ENCODE results near the gene PNPLA7.
"Not testable (repeated sequence)": the region's sequence is repeated elsewhere in the genome, so short reads cannot be mapped to it uniquely, and the experiment has no call there.

PNPLA7 gene

GRCh38 chr9:137511758-137512463 lies 38.3 kb downstream of the PNPLA7 start:
- DNase-seq = no peak

GRCh38 chr9:137511126-137511525 lies 39.1 kb downstream of the PNPLA7 start:
- not testable (repeated sequence) for DNase-seq

GRCh38 chr9:137509198-137509597 lies 41.0 kb downstream of the PNPLA7 start:
- DNase-seq = no peak

- DNase-seq = no peak
Observed at GRCh38 chr9:137506702-137507171, 43.5 kb downstream of the PNPLA7 start.

GRCh38 chr9:137506274-137506673 lies 43.9 kb downstream of the PNPLA7 start:
- DNase-seq = no peak

GRCh38 chr9:137505421-137506140 lies 44.6 kb downstream of the PNPLA7 start:
- no peak for DNase-seq

GRCh38 chr9:137504432-137504777 lies 45.8 kb downstream of the PNPLA7 start:
- no peak for DNase-seq

GRCh38 chr9:137502008-137502911 lies 47.9 kb downstream of the PNPLA7 start:
- DNase-seq = no peak

GRCh38 chr9:137501457-137501856 lies 48.7 kb downstream of the PNPLA7 start:
- no peak for DNase-seq

GRCh38 chr9:137500666-137501397 lies 49.4 kb downstream of the PNPLA7 start:
- no peak for DNase-seq

GRCh38 chr9:137499858-137500661 lies 50.1 kb downstream of the PNPLA7 start:
- no peak for DNase-seq

- DNase-seq = no peak
Observed at GRCh38 chr9:137499416-137499815, 50.8 kb downstream of the PNPLA7 start.

- DNase-seq = no peak
Observed at GRCh38 chr9:137498720-137499150, 51.5 kb downstream of the PNPLA7 start.

GRCh38 chr9:137497921-137498719 lies 52.1 kb downstream of the PNPLA7 start:
- no peak for DNase-seq

GRCh38 chr9:137496601-137497375 lies 53.4 kb downstream of the PNPLA7 start:
- DNase-seq = no peak

- DNase-seq = no peak
Observed at GRCh38 chr9:137494550-137495351, 55.5 kb downstream of the PNPLA7 start.

- DNase-seq = no peak
Observed at GRCh38 chr9:137494104-137494544, 56.1 kb downstream of the PNPLA7 start.

GRCh38 chr9:137493364-137494103 lies 56.7 kb downstream of the PNPLA7 start:
- no peak for DNase-seq

All from activated CD4-positive, alpha-beta T cell treated with anti-CD3 and anti-CD28 coated beads, Interleukin-2, Interleukin-6, amounts not matched to agents 100 ng/mL and 50 ng/mL, durations not matched to agents 16 hours and 8 hours (primary cell).